HepG2 (cell line): ENCODE data around the gene CACNB4. TPM values are rescaled to one million over a fixed set of nuclear protein-coding genes. Genes with fewer than 3 reads are reported as not detected.

Experiments
- ATAC-seq: fragments of 200-7000 bp; cut with Tn5 transposase; 3 replicates; pipeline ENCODE4 v1.9.1; 2020; ENCODE audit warnings: mild to moderate bottlenecking, moderate library complexity
- BruUV-seq: library from RNA; stranded (reverse); fragments of 400-500 nt; replicated peaks from 2 replicates; lab custom pipeline; 2021; lab: Mats Ljungman, UMichigan
- CTCF ChIA-PET: fragments of 300-600 bp; formaldehyde crosslinking; extraction: SDS; loops from one replicate; lab custom pipeline; 2021; ENCODE audit warnings: low total read pairs, inconsistent platforms, low intra/inter-chr PET ratio; lab: Yijun Ruan, JAX
- POLR2A ChIA-PET: fragments of 350-600 bp; sonication (Branson Sonifier 250); formaldehyde crosslinking; loops from one replicate; lab custom pipeline; 2020; ENCODE audit warnings: antibody characterized with exemption, inconsistent platforms; lab: Yijun Ruan, JAX
- DNase-seq: peaks from one replicate; pipeline ENCODE4 v3.0.0-alpha.2; 2015; ENCODE audit warnings: low spot score
- FAIRE-seq: peaks from 3 replicates; lab custom pipeline; 2011; peaks lifted over from hg19 to GRCh38; lab: Jason Lieb, UNC
- H2AFZ ChIP-seq: one replicate; pipeline ENCODE4 v1.6.1; 2011; ENCODE audit warnings: low read length, inconsistent platforms
- H3K27ac ChIP-seq: fragments of 300-600 bp; 3 replicates; pipeline ENCODE4 v1.8.0; 2011; ENCODE audit warnings: mixed run types, mild to moderate bottlenecking, mixed read lengths, low read length, inconsistent platforms; ENCODE audit not compliant: insufficient read depth; ENCODE audit errors: extremely low read length
- H3K27me3 ChIP-seq, 2 experiments: fragments of 200-600 bp in 1 of 2; 2 replicates in 1 of 2; 3 replicates in 1 of 2; pipeline versions ENCODE4 v1.6.0 to v1.8.0; 2011; ENCODE audit warnings: low read length in 2 of 2, mild to moderate bottlenecking in 2 of 2, moderate library complexity in 2 of 2, inconsistent platforms in 1 of 2; ENCODE audit not compliant: insufficient read depth in 2 of 2, control insufficient read depth in 1 of 2
- H3K36me3 ChIP-seq, 2 experiments: fragments of 200-600 bp in 1 of 2; replicated peaks in 1 of 2; 2 replicates in 1 of 2; 3 replicates in 1 of 2; pipeline versions ENCODE4 v1.5.1 to v1.8.0; 2011; ENCODE audit warnings: low read length in 2 of 2, inconsistent platforms in 1 of 2; ENCODE audit not compliant: insufficient read depth in 2 of 2, control insufficient read depth in 1 of 2
- H3K4me1 ChIP-seq: 2 replicates; pipeline ENCODE4 v1.5.1; 2012; ENCODE audit warnings: low read length, inconsistent platforms; ENCODE audit not compliant: insufficient read depth
- H3K4me2 ChIP-seq: 2 replicates; pipeline ENCODE4 v1.6.0; 2011; ENCODE audit warnings: low read depth, low read length, inconsistent platforms
- H3K4me3 ChIP-seq, 3 experiments: fragments of 200-600 bp in 1 of 3; sonication (generic), shearing (Covaris generic) in 1 of 3; replicated peaks in 1 of 3; 2 replicates each; pipeline ENCODE4 v1.5.1; 2011 to 2016; ENCODE audit warnings: low read length in 3 of 3, inconsistent platforms in 2 of 3, low read depth in 2 of 3, mild to moderate bottlenecking in 2 of 3, control low read depth in 1 of 3, mixed read lengths in 1 of 3; ENCODE audit not compliant: insufficient read depth in 1 of 3
- H3K79me2 ChIP-seq: one replicate; pipeline ENCODE4 v1.6.1; 2011; ENCODE audit warnings: low read length, inconsistent platforms; ENCODE audit not compliant: insufficient read depth
- H3K9ac ChIP-seq: 2 replicates; pipeline ENCODE4 v1.6.0; 2011; ENCODE audit warnings: mild to moderate bottlenecking, low read depth, low read length, inconsistent platforms; ENCODE audit not compliant: insufficient read depth
- H3K9me3 ChIP-seq: 2 replicates; pipeline ENCODE4 v1.5.1; 2012; ENCODE audit warnings: mild to moderate bottlenecking, low read length
- H4K20me1 ChIP-seq: 2 replicates; pipeline ENCODE4 v1.6.0; 2011; ENCODE audit warnings: inconsistent platforms, mild to moderate bottlenecking, low read length, moderate library complexity; ENCODE audit not compliant: insufficient read depth
- NONO ChIP-seq, 2 experiments: fragments of 450-650 bp in 1 of 2; sonication (generic) in 1 of 2; formaldehyde crosslinking in 1 of 2; IDR thresholded peaks in 1 of 2; conservative IDR thresholded peaks in 1 of 2; 2 replicates each; pipeline versions ENCODE4 v1.6.1 to v1.8.0; 2017 to 2022; ENCODE audit warnings: mild to moderate bottlenecking in 1 of 2, missing genetic modification reagents in 1 of 2, moderate library complexity in 1 of 2
- PHF21A ChIP-seq: sonication (generic); formaldehyde crosslinking; IDR thresholded peaks from 2 replicates; pipeline ENCODE4 v1.5.0; 2020; ENCODE audit warnings: mild to moderate bottlenecking, missing genetic modification reagents
- SP140L ChIP-seq: sonication (generic); formaldehyde crosslinking; IDR thresholded peaks from 2 replicates; pipeline ENCODE4 v1.4.0; 2020; ENCODE audit warnings: missing genetic modification reagents, borderline replicate concordance
- SRY ChIP-seq: sonication (generic); formaldehyde crosslinking; IDR thresholded peaks from 2 replicates; pipeline ENCODE4 v1.8.0; 2022; ENCODE audit warnings: mild to moderate bottlenecking, missing genetic modification reagents
- ZBTB3 ChIP-seq: sonication (generic); formaldehyde crosslinking; IDR thresholded peaks from 2 replicates; pipeline ENCODE4 v1.4.0; 2020; ENCODE audit warnings: low read depth, mild to moderate bottlenecking, moderate library complexity, missing genetic modification reagents, borderline replicate concordance
- ZKSCAN5 ChIP-seq: sonication (generic); formaldehyde crosslinking; IDR thresholded peaks from 2 replicates; pipeline ENCODE4 v1.5.1; 2020; ENCODE audit warnings: mild to moderate bottlenecking, missing genetic modification reagents
- ZNF598 ChIP-seq: sonication (generic); formaldehyde crosslinking; IDR thresholded peaks from 2 replicates; pipeline ENCODE4 v1.5.1; 2020; ENCODE audit warnings: mild to moderate bottlenecking, missing genetic modification reagents, borderline replicate concordance
- WGBS: methylation state at CpG from one replicate; pipeline ENCODE4 v1.1.6; 2017; ENCODE audit warnings: low lambda C conversion rate; 5-methylcytosine and 5-hydroxymethylcytosine counted together
- in situ Hi-C: cut with HindIII; loops from 2 replicates; pipeline ENCODE4 v1.10.0; 2017; ENCODE audit warnings: low pct_unique_long_range_greater_than_20kb; ENCODE audit not compliant: extremely low pct_ligation_motif_present
- intact Hi-C: fragments of 100-400 bp; cut with micrococcal nuclease; formaldehyde crosslinking; loops from one replicate; pipeline ENCODE4 v1.10.0; 2022; ENCODE audit not compliant: unreplicated experiment
- polyA plus RNA-seq, 8 experiments: library from polyadenylated mRNA; depleted of rRNA in 3 of 8; stranded (reverse) in 7 of 8; unstranded in 1 of 8; fragments of >200 nt; fragmentation: Illumina TruSeq in 4 of 8; extraction: Trizol in 4 of 8; gene quantifications; 2 replicates each; pipeline versions ENCODE4 v1.2.1 to v1.2.3, GENCODE V29; 2011 to 2016; ENCODE audit warnings: low read depth in 4 of 8, missing spikeins in 1 of 8, mixed read lengths in 1 of 8; ENCODE audit not compliant: insufficient read depth in 1 of 8
- total RNA-seq, 5 experiments: library from RNA; depleted of rRNA; stranded (reverse); fragments of >200 nt; fragmentation: Illumina TruSeq; extraction: Trizol; gene quantifications; 2 replicates each; pipeline ENCODE4 v1.2.3, GENCODE V29; 2016; ENCODE audit warnings: low read depth in 1 of 5
- TF ChIP-seq, protein P1 (sequence below): sonication (generic); formaldehyde crosslinking; IDR thresholded peaks from 2 replicates; pipeline ENCODE4 v1.4.0; 2020; ENCODE audit warnings: missing genetic modification reagents
- TF ChIP-seq, protein P2 (sequence below): sonication (generic); formaldehyde crosslinking; conservative IDR thresholded peaks from 2 replicates; pipeline ENCODE4 v1.8.1; 2023; ENCODE audit warnings: missing genetic modification reagents

CACNB4 gene
- total and polyA plus RNA-seq, 2 of the 13 experiments (the other 11 are each of a cell fraction or from before 2014, with no cell fraction given) = 5.1 to 14.3 TPM

GRCh38 chr2:151845481-151845880 lies 253.4 kb downstream of the CACNB4 start (continued):
- TF ChIP-seq, protein P1, sequence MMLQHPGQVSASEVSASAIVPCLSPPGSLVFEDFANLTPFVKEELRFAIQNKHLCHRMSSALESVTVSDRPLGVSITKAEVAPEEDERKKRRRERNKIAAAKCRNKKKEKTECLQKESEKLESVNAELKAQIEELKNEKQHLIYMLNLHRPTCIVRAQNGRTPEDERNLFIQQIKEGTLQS = no peak

DNA sequence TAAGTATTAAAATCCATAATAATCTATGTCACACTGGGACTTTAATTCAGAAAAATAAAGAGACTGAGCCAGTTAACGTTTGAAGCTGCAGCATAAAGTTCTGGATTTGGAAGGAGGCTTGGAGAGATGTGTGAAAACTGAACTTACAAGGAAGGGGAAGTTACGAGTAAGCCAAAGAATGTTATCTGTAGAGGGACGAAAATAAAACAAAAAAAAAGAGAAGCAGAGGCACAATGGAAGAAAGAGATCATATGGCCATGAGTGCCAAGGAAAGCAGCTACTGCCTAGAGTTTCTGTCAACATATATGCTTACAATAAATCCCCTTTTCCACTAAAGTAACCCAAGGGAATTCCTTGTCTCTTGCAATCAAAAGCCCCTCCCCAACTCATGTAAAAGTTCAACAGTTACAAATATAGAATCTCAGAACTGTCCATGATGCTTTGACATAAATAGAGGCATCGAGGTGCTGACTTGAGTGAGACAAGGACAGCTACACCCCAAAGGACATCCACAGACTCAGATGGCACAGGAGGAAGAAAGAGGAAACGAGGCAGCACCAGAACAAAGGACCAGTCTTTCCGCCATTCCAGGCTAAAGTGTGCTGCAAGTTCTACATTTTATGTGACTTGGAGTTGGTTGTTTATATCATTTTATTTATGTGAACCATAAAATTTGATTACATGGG lies 254.5 kb downstream of the CACNB4 start:
- in situ Hi-C loops (no loop called here), intact Hi-C loops (no loop called here)
- Histone ChIP-seq H3K36me3 (peaks cover 0 to 5% of the 10 kb centered on the region in 2 experiments; a peak in 2 of 5 replicates), H3K79me2 (no peaks in the 10 kb centered on the region), H4K20me1 (no peaks in the 10 kb centered on the region), H3K4me1 (peaks cover 46% of the 10 kb centered on the region), H3K27ac (no peak overlapping the region), H3K27me3 (no peaks in the 10 kb centered on the region), H3K9ac (no peak overlapping the region), H3K4me2 (no peak overlapping the region), H3K4me3 (no peak overlapping the region), H2AFZ (no peak overlapping the region), H3K9me3 (no peaks in the 10 kb centered on the region)
- no peak for FAIRE-seq
- ChIA-PET POLR2A (interaction anchor here (4.8 kb wide), 1 partner anchor 16 kb away, joined by 28 read pairs; the partner anchor contains the start of gene ARL5A), CTCF (no interaction called here)
- TF ChIP-seq, protein P2, sequence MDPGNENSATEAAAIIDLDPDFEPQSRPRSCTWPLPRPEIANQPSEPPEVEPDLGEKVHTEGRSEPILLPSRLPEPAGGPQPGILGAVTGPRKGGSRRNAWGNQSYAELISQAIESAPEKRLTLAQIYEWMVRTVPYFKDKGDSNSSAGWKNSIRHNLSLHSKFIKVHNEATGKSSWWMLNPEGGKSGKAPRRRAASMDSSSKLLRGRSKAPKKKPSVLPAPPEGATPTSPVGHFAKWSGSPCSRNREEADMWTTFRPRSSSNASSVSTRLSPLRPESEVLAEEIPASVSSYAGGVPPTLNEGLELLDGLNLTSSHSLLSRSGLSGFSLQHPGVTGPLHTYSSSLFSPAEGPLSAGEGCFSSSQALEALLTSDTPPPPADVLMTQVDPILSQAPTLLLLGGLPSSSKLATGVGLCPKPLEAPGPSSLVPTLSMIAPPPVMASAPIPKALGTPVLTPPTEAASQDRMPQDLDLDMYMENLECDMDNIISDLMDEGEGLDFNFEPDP = 0 out of 2 replicates have a peak, but pooled peaks have one; percentile 21
- TF ChIP-seq ZKSCAN5 (no peak), PHF21A (CRISPR knock-in tag) (no peak), ZNF598 (CRISPR knock-in tag) (no peak), SRY (no peak), ZBTB3 (CRISPR knock-in tag) (no peak), NONO (IDR thresholded peaks at IDR 0.05) (no peak), NONO (CRISPR knock-in tag; conservative IDR thresholded peaks at IDR 0.05) (no peak), SP140L (CRISPR knock-in tag) (no peak)
- no peak for DNase-seq
- WGBS = 95% methylated on average over 6 of the region's 6 CpGs
- ATAC-seq = no peak
- BruUV-seq = no TSS peak
